HUES64 (cell line): ENCODE data around the gene CORO6.
"Not testable (repeated sequence)": the region's sequence is repeated elsewhere in the genome, so short reads cannot be mapped to it uniquely, and the experiment has no call there.

Experiments used
- H3K27ac ChIP-seq: 2 replicates; pipeline ENCODE4 v1.7.0; 2013; ENCODE audit warnings: low read depth, low read length, inconsistent platforms
- H3K27me3 ChIP-seq: 2 replicates; pipeline ENCODE4 v1.6.1; 2013; ENCODE audit warnings: mild to moderate bottlenecking, low read length; ENCODE audit not compliant: insufficient read depth
- H3K36me3 ChIP-seq: 2 replicates; pipeline ENCODE4 v1.6.1; 2013; ENCODE audit warnings: mild to moderate bottlenecking, low read length; ENCODE audit not compliant: insufficient read depth
- H3K4me1 ChIP-seq: 2 replicates; pipeline ENCODE4 v1.6.1; 2013; ENCODE audit warnings: mild to moderate bottlenecking, low read length, moderate library complexity; ENCODE audit not compliant: insufficient read depth
- H3K4me3 ChIP-seq: 2 replicates; pipeline ENCODE4 v1.5.1; 2013; ENCODE audit warnings: mild to moderate bottlenecking, low read length, moderate library complexity
- H3K9ac ChIP-seq: 2 replicates; pipeline ENCODE4 v1.6.1; 2013; ENCODE audit warnings: mild to moderate bottlenecking, low read depth, low read length
- H3K9me3 ChIP-seq: 2 replicates; pipeline ENCODE4 v1.6.1; 2013; ENCODE audit warnings: low read depth, low read length; ENCODE audit not compliant: insufficient read depth
- WGBS: fragments of 150-250, 120-280 bp; methylation state at CpG from one replicate; pipeline ENCODE4 v1.1.7; 2013; ENCODE audit warnings: missing lambda C conversion rate; 5-methylcytosine and 5-hydroxymethylcytosine counted together

Gene CORO6

GRCh38 chr17:29653995-29654714 is 31.4 kb upstream of the CORO6 start:
- no peaks in the 10 kb centered on the region for H3K4me1 ChIP-seq
- no peaks in the 10 kb centered on the region for H3K27me3 ChIP-seq
- H3K9ac ChIP-seq: no peak overlapping the region
- no peak overlapping the region for H3K27ac ChIP-seq
- H3K4me3 ChIP-seq: no peak overlapping the region
- H3K36me3 ChIP-seq: no peaks in the 10 kb centered on the region; the same call in 1 of the 2 replicates
- H3K9me3 ChIP-seq: no peaks in the 10 kb centered on the region
- 78% methylated on average over 1 of the region's 1 CpG for WGBS

GRCh38 chr17:29652976-29653375 is 30.3 kb upstream of the CORO6 start:
- Histone ChIP-seq H3K27ac (no peak overlapping the region), H3K36me3 (peaks cover under 1% of the 10 kb centered on the region; the same call in 1 of the 2 replicates), H3K4me1 (no peaks in the 10 kb centered on the region), H3K27me3 (no peaks in the 10 kb centered on the region), H3K4me3 (no peak overlapping the region), H3K9me3 (no peaks in the 10 kb centered on the region), H3K9ac (no peak overlapping the region)

- H3K27me3 ChIP-seq, H3K4me3 ChIP-seq, H3K36me3 ChIP-seq, H3K27ac ChIP-seq, H3K9ac ChIP-seq, H3K4me1 ChIP-seq, H3K9me3 ChIP-seq: not testable (repeated sequence)
- 95% methylated on average over 7 of the region's 7 CpGs for WGBS
Measured at GRCh38 chr17:29651913-29652312, 29.2 kb upstream of the CORO6 start.

DNA sequence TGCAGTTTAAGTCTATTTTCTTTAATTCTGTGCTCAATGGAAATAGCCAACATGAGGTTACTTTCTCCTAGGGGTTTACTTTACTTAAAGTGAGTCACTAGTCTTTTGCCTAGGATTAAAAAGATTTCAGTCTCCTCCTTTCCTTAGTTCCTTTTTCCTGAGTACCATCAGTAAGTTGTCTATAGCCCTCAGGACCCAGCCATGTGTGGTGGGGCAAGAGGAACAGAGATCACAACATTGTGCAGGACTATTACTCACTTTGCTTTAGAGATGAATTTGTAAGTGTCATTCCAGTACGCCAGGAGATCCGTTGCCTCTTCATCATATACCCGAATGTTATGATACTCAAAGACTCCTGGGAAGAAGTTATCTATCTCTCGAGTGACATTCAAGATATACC is 27.7 kb upstream of the CORO6 start:
- Histone ChIP-seq H3K27me3 (no peaks in the 10 kb centered on the region), H3K9me3 (no peaks in the 10 kb centered on the region), H3K9ac (no peak overlapping the region), H3K4me1 (no peaks in the 10 kb centered on the region), H3K36me3 (peaks cover 3% of the 10 kb centered on the region; the same call in 1 of the 2 replicates), H3K4me3 (no peak overlapping the region), H3K27ac (no peak overlapping the region)
- 95% methylated on average over 4 of the region's 4 CpGs for WGBS

DNA sequence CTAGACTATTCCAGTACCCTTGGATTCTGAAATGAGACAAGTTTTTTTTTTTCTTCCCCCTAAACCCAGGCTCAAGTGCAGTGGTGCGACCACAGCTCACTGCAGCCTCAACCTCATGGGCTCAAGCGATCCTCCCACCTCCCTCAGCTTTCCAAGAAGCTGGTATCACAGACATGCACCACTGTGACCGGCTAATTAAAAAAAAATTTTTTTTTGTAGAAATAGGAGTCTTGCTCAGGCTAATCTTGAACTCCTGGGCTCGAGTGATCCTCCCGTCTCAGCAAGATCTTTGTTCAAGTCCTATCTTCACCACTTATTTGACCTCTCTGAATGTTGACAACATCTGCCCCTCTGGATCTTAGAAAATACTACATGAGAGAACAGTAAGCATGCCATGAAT is 26.6 kb upstream of the CORO6 start:
- H3K36me3 ChIP-seq: peaks cover 3% of the 10 kb centered on the region; the same call in 1 of the 2 replicates
- no peak overlapping the region for H3K9ac ChIP-seq
- WGBS: 94% methylated on average over 5 of the region's 5 CpGs
- no peaks in the 10 kb centered on the region for H3K9me3 ChIP-seq
- no peaks in the 10 kb centered on the region for H3K4me1 ChIP-seq
- no peak overlapping the region for H3K27ac ChIP-seq
- no peak overlapping the region for H3K4me3 ChIP-seq
- no peaks in the 10 kb centered on the region for H3K27me3 ChIP-seq

DNA sequence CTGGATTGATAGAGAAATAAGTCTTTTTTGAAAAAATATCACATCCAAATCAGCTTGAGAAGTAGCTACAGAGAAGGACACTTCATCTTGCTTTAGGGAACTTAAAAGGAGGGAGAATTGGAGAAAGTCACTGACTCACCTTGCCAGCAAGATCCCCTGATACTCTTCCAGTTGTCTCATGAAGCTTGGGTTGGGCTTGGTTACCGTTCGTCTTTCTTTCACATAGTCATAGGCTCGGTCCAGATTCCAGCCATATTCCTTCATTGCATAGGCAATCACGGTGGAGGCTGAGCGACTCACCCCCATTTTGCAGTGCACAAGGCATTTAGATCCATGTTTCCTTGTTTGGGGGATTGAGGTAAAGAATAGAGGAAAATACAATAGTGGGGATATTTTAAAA is 25.3 kb upstream of the CORO6 start:
- H3K4me1 ChIP-seq: no peaks in the 10 kb centered on the region
- WGBS: 96% methylated on average over 5 of the region's 5 CpGs
- H3K27ac ChIP-seq: no peak overlapping the region
- no peaks in the 10 kb centered on the region for H3K27me3 ChIP-seq
- H3K9ac ChIP-seq: no peak overlapping the region
- H3K9me3 ChIP-seq: no peaks in the 10 kb centered on the region
- peaks cover 3% of the 10 kb centered on the region; the same call in 1 of the 2 replicates for H3K36me3 ChIP-seq
- H3K4me3 ChIP-seq: no peak overlapping the region

GRCh38 chr17:29645515-29646051 is 22.9 kb upstream of the CORO6 start:
- no peak overlapping the region for H3K27ac ChIP-seq
- WGBS: 86% methylated on average over 5 of the region's 5 CpGs
- H3K4me3 ChIP-seq: no peak overlapping the region

DNA sequence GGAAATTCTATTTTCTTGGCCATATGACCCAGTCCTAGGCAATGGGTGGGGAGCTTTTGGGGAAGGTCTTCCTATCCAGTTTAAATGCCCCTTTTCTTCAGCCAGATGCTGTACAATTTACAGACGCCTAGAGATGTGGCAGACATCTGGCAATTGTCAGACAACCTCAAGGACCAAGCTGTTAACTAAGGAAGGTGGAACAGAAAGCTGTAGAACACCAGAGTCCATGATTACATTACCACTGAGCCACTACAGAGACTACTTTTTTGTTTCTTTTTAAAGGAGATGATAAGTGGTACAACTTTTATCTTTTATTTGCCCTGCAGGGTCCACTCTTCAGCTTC is 21.1 kb upstream of the CORO6 start:
- peaks cover 3% of the 10 kb centered on the region; the same call in 1 of the 2 replicates for H3K4me1 ChIP-seq
- no peak overlapping the region for H3K4me3 ChIP-seq
- 92% methylated on average over 1 of the region's 1 CpG for WGBS
- H3K27ac ChIP-seq: no peak overlapping the region
- H3K9ac ChIP-seq: no peak overlapping the region
- peaks cover 3% of the 10 kb centered on the region; the same call in 1 of the 2 replicates for H3K36me3 ChIP-seq
- H3K27me3 ChIP-seq: no peaks in the 10 kb centered on the region
- H3K9me3 ChIP-seq: no peaks in the 10 kb centered on the region

More at GRCh38 chr17:29645515-29646051, 22.9 kb upstream of the CORO6 start:
- no peak overlapping the region for H3K9ac ChIP-seq
- H3K4me1 ChIP-seq: no peaks in the 10 kb centered on the region
- H3K9me3 ChIP-seq: no peaks in the 10 kb centered on the region
- H3K27me3 ChIP-seq: no peaks in the 10 kb centered on the region
- H3K36me3 ChIP-seq: peaks cover 3% of the 10 kb centered on the region; the same call in 1 of the 2 replicates

DNA sequence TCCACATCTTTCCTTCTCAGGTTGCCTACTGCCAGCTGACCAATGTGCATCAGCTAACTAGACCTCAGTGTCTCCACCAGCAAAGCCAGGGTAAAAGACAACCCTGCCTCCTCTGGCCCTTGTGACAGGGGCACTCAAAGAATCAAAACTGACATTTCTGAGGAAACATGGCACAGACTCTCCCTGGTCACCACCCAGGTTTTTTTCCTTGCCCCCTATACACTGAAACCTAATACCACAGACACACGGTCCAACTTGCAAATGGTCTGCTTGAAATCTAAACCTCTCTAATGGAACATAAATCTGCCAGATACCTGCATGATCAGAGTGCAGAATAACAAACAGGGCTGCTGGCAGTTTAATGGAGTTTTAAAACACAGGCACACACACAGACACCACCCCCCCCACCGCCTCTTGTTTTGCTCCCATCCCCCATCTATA is 19.5 kb upstream of the CORO6 start:
- Histone ChIP-seq H3K4me1 (peaks cover 3% of the 10 kb centered on the region; the same call in 1 of the 2 replicates), H3K27ac (no peak overlapping the region), H3K27me3 (no peaks in the 10 kb centered on the region), H3K36me3 (no peaks in the 10 kb centered on the region), H3K4me3 (no peak overlapping the region), H3K9ac (no peak overlapping the region), H3K9me3 (no peaks in the 10 kb centered on the region)
- WGBS: 80% methylated on average over 1 of the region's 2 CpGs

DNA sequence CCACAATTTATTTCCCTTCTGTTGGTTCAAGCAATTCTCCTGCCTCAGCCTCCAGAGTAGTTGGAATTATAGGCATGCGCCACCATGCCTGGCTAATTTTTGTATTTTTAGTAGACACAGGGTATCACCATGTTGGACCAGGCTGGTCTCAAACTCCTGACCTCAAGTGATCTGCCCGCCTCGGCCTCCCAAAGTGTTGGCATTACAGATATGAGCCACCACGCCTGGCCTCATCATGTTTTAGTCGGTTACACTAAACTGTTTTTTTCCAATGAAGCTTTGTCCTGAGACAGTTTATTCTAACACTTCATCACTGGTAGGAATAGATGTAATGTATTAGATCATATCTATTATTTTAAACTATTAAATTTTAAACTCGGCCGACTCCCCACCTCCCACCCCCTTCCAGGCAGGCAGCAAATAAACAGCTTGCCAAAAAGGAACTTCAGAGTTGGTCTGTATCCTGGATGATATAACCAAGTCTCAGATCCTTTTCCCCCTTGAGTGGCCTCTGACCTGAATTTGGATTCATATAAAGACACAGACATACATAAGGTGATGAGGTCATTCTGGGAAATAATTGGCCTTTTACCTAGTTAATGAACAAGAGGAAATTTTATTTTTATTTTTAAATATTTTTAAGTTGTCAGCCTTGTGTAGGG is 18.4 kb upstream of the CORO6 start:
- no peak overlapping the region for H3K9ac ChIP-seq
- no peaks in the 10 kb centered on the region for H3K27me3 ChIP-seq
- no peaks in the 10 kb centered on the region for H3K9me3 ChIP-seq
- H3K4me3 ChIP-seq: no peak overlapping the region
- peaks cover 3% of the 10 kb centered on the region; the same call in 1 of the 2 replicates for H3K4me1 ChIP-seq
- 93% methylated on average over 5 of the region's 7 CpGs for WGBS
- H3K36me3 ChIP-seq: peaks cover 6% of the 10 kb centered on the region; the same call in 1 of the 2 replicates
- H3K27ac ChIP-seq: no peak overlapping the region

DNA sequence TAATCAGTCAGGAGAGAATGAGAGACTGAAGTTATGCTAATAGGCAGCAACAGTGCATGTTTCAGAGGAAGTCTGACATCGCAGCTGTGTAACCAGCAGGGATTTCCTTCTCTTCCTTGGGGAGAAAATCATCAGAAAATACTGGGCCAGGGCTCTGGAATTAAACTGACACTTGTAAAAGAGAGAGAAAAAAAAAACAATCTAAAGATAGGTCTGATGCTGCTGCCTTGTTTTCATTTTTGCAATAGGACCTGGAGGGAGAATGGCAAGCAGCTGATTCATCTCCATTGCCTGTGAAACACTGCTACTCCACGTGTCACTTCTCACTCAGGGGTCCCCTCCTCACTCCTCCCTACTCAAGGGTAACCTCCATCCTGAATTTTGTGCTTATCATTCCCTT is 17.7 kb upstream of the CORO6 start:
- Histone ChIP-seq H3K27ac (no peak overlapping the region), H3K36me3 (peaks cover 7% of the 10 kb centered on the region; the same call in 1 of the 2 replicates), H3K9me3 (no peaks in the 10 kb centered on the region), H3K27me3 (no peaks in the 10 kb centered on the region), H3K9ac (no peak overlapping the region), H3K4me1 (peaks cover 3% of the 10 kb centered on the region; the same call in 1 of the 2 replicates), H3K4me3 (no peak overlapping the region)
- 32% methylated on average over 2 of the region's 2 CpGs for WGBS
